Ramos (cell line): Measurements from ENCODE around the gene NWD2.

Source experiments
- in situ Hi-C: fragments of 300-500 bp; cut with MboI; formaldehyde crosslinking; loops from one replicate; pipeline ENCODE4 v1.14.3; 2022; ENCODE audit warnings: low sequenced_read_pairs; ENCODE audit not compliant: unreplicated experiment

Gene NWD2

GRCh38 chr4:37279121-37279520, 34.6 kb downstream of the NWD2 start:
- in situ Hi-C loops: no loop called here

- in situ Hi-C loops: no loop called here
Measured at GRCh38 chr4:37279894-37280592, 35.5 kb downstream of the NWD2 start.

GRCh38 chr4:37299468-37299867, 54.9 kb downstream of the NWD2 start:
- in situ Hi-C loops: no loop called here

GRCh38 chr4:37304612-37305011, 60.1 kb downstream of the NWD2 start:
- in situ Hi-C loops: no loop called here

GRCh38 chr4:37305984-37306383, 61.4 kb downstream of the NWD2 start:
- in situ Hi-C loops: no loop called here

GRCh38 chr4:37317104-37317643, 72.6 kb downstream of the NWD2 start:
- in situ Hi-C loops: no loop called here

GRCh38 chr4:37320513-37321235, 76.1 kb downstream of the NWD2 start:
- in situ Hi-C loops: no loop called here

- in situ Hi-C loops: no loop called here
Measured at GRCh38 chr4:37322122-37322521, 77.6 kb downstream of the NWD2 start.

- in situ Hi-C loops: no loop called here
Measured at GRCh38 chr4:37324546-37324945, 80.0 kb downstream of the NWD2 start.

GRCh38 chr4:37326852-37327251, 82.3 kb downstream of the NWD2 start:
- in situ Hi-C loops: no loop called here

GRCh38 chr4:37338972-37339371, 94.4 kb downstream of the NWD2 start:
- in situ Hi-C loops: no loop called here

GRCh38 chr4:37358748-37359147, 114.2 kb downstream of the NWD2 start:
- in situ Hi-C loops: no loop called here

GRCh38 chr4:37359261-37359660, 114.7 kb downstream of the NWD2 start:
- in situ Hi-C loops: no loop called here

- in situ Hi-C loops: no loop called here
Measured at GRCh38 chr4:37365888-37366287, 121.3 kb downstream of the NWD2 start.

- in situ Hi-C loops: no loop called here
Measured at GRCh38 chr4:37367901-37368300, 123.4 kb downstream of the NWD2 start.

GRCh38 chr4:37370052-37370451, 125.5 kb downstream of the NWD2 start:
- in situ Hi-C loops: no loop called here

- in situ Hi-C loops: loop anchor here (25.0 kb wide), 1 partner anchor 1019 kb away; no protein-coding TSS in a partner anchor
Measured at GRCh38 chr4:37381040-37381668, 136.6 kb downstream of the NWD2 start.

GRCh38 chr4:37383579-37384229, 139.2 kb downstream of the NWD2 start:
- in situ Hi-C loops: loop anchor here (25.0 kb wide), 1 partner anchor 1021 kb away; no protein-coding TSS in a partner anchor

GRCh38 chr4:37385424-37385823, 140.9 kb downstream of the NWD2 start:
- in situ Hi-C loops: loop anchor here (25.0 kb wide), 1 partner anchor 1023 kb away; no protein-coding TSS in a partner anchor

GRCh38 chr4:37388681-37389365, 144.3 kb downstream of the NWD2 start:
- in situ Hi-C loops: loop anchor here (25.0 kb wide), 1 partner anchor 1027 kb away; no protein-coding TSS in a partner anchor
